HepG2 (cell line): ENCODE measurements around the gene HSPA13. TPM values are rescaled to one million over a fixed set of nuclear protein-coding genes. Genes with fewer than 3 reads are reported as not detected.

ENCODE experiments used
- ATAC-seq: fragments of 200-7000 bp; cut with Tn5 transposase; 3 replicates; pipeline ENCODE4 v1.9.1; 2020; ENCODE audit warnings: mild to moderate bottlenecking, moderate library complexity
- BruUV-seq: library from RNA; stranded (reverse); fragments of 400-500 nt; replicated peaks from 2 replicates; lab custom pipeline; 2021; lab: Mats Ljungman, UMichigan
- CTCF ChIA-PET: fragments of 300-600 bp; formaldehyde crosslinking; extraction: SDS; loops from one replicate; lab custom pipeline; 2021; ENCODE audit warnings: low total read pairs, inconsistent platforms, low intra/inter-chr PET ratio; lab: Yijun Ruan, JAX
- POLR2A ChIA-PET: fragments of 350-600 bp; sonication (Branson Sonifier 250); formaldehyde crosslinking; loops from one replicate; lab custom pipeline; 2020; ENCODE audit warnings: antibody characterized with exemption, inconsistent platforms; lab: Yijun Ruan, JAX
- DNase-seq: peaks from one replicate; pipeline ENCODE4 v3.0.0-alpha.2; 2015; ENCODE audit warnings: low spot score
- FAIRE-seq: peaks from 3 replicates; lab custom pipeline; 2011; peaks lifted over from hg19 to GRCh38; lab: Jason Lieb, UNC
- H2AFZ ChIP-seq: one replicate; pipeline ENCODE4 v1.6.1; 2011; ENCODE audit warnings: low read length, inconsistent platforms
- H3K27ac ChIP-seq: fragments of 300-600 bp; 3 replicates; pipeline ENCODE4 v1.8.0; 2011; ENCODE audit warnings: mixed run types, mild to moderate bottlenecking, mixed read lengths, low read length, inconsistent platforms; ENCODE audit not compliant: insufficient read depth; ENCODE audit errors: extremely low read length
- H3K27me3 ChIP-seq, 2 experiments: fragments of 200-600 bp in 1 of 2; 2 replicates in 1 of 2; 3 replicates in 1 of 2; pipeline versions ENCODE4 v1.6.0 to v1.8.0; 2011; ENCODE audit warnings: low read length in 2 of 2, mild to moderate bottlenecking in 2 of 2, moderate library complexity in 2 of 2, inconsistent platforms in 1 of 2; ENCODE audit not compliant: insufficient read depth in 2 of 2, control insufficient read depth in 1 of 2
- H3K36me3 ChIP-seq, 2 experiments: fragments of 200-600 bp in 1 of 2; replicated peaks in 1 of 2; 2 replicates in 1 of 2; 3 replicates in 1 of 2; pipeline versions ENCODE4 v1.5.1 to v1.8.0; 2011; ENCODE audit warnings: low read length in 2 of 2, inconsistent platforms in 1 of 2; ENCODE audit not compliant: insufficient read depth in 2 of 2, control insufficient read depth in 1 of 2
- H3K4me1 ChIP-seq: 2 replicates; pipeline ENCODE4 v1.5.1; 2012; ENCODE audit warnings: low read length, inconsistent platforms; ENCODE audit not compliant: insufficient read depth
- H3K4me2 ChIP-seq: 2 replicates; pipeline ENCODE4 v1.6.0; 2011; ENCODE audit warnings: low read depth, low read length, inconsistent platforms
- H3K4me3 ChIP-seq, 3 experiments: fragments of 200-600 bp in 1 of 3; sonication (generic), shearing (Covaris generic) in 1 of 3; replicated peaks in 1 of 3; 2 replicates each; pipeline ENCODE4 v1.5.1; 2011 to 2016; ENCODE audit warnings: low read length in 3 of 3, inconsistent platforms in 2 of 3, low read depth in 2 of 3, mild to moderate bottlenecking in 2 of 3, control low read depth in 1 of 3, mixed read lengths in 1 of 3; ENCODE audit not compliant: insufficient read depth in 1 of 3
- H3K79me2 ChIP-seq: one replicate; pipeline ENCODE4 v1.6.1; 2011; ENCODE audit warnings: low read length, inconsistent platforms; ENCODE audit not compliant: insufficient read depth
- H3K9ac ChIP-seq: 2 replicates; pipeline ENCODE4 v1.6.0; 2011; ENCODE audit warnings: mild to moderate bottlenecking, low read depth, low read length, inconsistent platforms; ENCODE audit not compliant: insufficient read depth
- H3K9me3 ChIP-seq: 2 replicates; pipeline ENCODE4 v1.5.1; 2012; ENCODE audit warnings: mild to moderate bottlenecking, low read length
- H4K20me1 ChIP-seq: 2 replicates; pipeline ENCODE4 v1.6.0; 2011; ENCODE audit warnings: inconsistent platforms, mild to moderate bottlenecking, low read length, moderate library complexity; ENCODE audit not compliant: insufficient read depth
- DR1 ChIP-seq: sonication (generic); formaldehyde crosslinking; IDR thresholded peaks from 2 replicates; pipeline ENCODE4 v1.8.0; 2021; ENCODE audit warnings: mild to moderate bottlenecking, missing genetic modification reagents, inconsistent platforms
- PCBP2 ChIP-seq: fragments of 200-400 bp; formaldehyde crosslinking; optimal IDR thresholded peaks from 2 replicates; pipeline ENCODE3; 2018; ENCODE audit warnings: low read length, low read depth; ENCODE audit not compliant: poor library complexity, severe bottlenecking
- SP140L ChIP-seq: sonication (generic); formaldehyde crosslinking; IDR thresholded peaks from 2 replicates; pipeline ENCODE4 v1.4.0; 2020; ENCODE audit warnings: missing genetic modification reagents, borderline replicate concordance
- ZNF768 ChIP-seq: sonication (generic); formaldehyde crosslinking; IDR thresholded peaks from 2 replicates; pipeline ENCODE4 v1.4.0; 2020; ENCODE audit warnings: missing genetic modification reagents
- WGBS: methylation state at CpG from one replicate; pipeline ENCODE4 v1.1.6; 2017; ENCODE audit warnings: low lambda C conversion rate; 5-methylcytosine and 5-hydroxymethylcytosine counted together
- in situ Hi-C: cut with HindIII; loops from 2 replicates; pipeline ENCODE4 v1.10.0; 2017; ENCODE audit warnings: low pct_unique_long_range_greater_than_20kb; ENCODE audit not compliant: extremely low pct_ligation_motif_present
- intact Hi-C: fragments of 100-400 bp; cut with micrococcal nuclease; formaldehyde crosslinking; loops from one replicate; pipeline ENCODE4 v1.10.0; 2022; ENCODE audit not compliant: unreplicated experiment
- polyA plus RNA-seq, 8 experiments: library from polyadenylated mRNA; depleted of rRNA in 3 of 8; stranded (reverse) in 7 of 8; unstranded in 1 of 8; fragments of >200 nt; fragmentation: Illumina TruSeq in 4 of 8; extraction: Trizol in 4 of 8; gene quantifications; 2 replicates each; pipeline versions ENCODE4 v1.2.1 to v1.2.3, GENCODE V29; 2011 to 2016; ENCODE audit warnings: low read depth in 4 of 8, missing spikeins in 1 of 8, mixed read lengths in 1 of 8; ENCODE audit not compliant: insufficient read depth in 1 of 8
- total RNA-seq, 5 experiments: library from RNA; depleted of rRNA; stranded (reverse); fragments of >200 nt; fragmentation: Illumina TruSeq; extraction: Trizol; gene quantifications; 2 replicates each; pipeline ENCODE4 v1.2.3, GENCODE V29; 2016; ENCODE audit warnings: low read depth in 1 of 5
- TF ChIP-seq, protein P1 (sequence below): sonication (generic); formaldehyde crosslinking; IDR thresholded peaks from 2 replicates; pipeline ENCODE4 v1.4.0; 2020; ENCODE audit warnings: missing genetic modification reagents

HSPA13 gene
- total and polyA plus RNA-seq, 2 of the 13 experiments (the other 11 are each of a cell fraction or from before 2014, with no cell fraction given), result 21.2 to 28.4 TPM

DNA sequence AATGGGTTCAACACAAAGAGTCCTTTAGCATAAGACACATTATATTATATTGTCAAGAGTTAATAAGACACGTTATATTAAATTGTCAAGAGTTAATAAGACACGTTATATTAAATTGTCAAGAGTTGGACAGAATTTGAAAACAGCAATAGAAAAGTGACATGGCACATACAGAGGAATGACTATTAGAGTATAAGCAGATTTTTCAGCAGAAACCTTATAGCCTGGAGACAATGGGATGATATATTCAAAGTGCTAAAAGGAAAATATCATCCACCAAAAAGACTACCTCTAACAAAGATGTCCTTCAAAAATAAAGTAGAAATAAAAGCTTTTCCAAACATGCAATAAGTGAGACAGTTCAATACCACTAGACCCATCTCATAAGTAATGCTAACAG, 36.0 kb upstream of the HSPA13 start:
- DNase-seq (no peak), FAIRE-seq (no peak), ATAC-seq (no peak)
- intact Hi-C loops, result no loop called here
- Histone ChIP-seq H3K9ac (no peak overlapping the region), H3K9me3 (peaks cover 13% of the 10 kb centered on the region), H3K27me3 (no peaks in the 10 kb centered on the region), H4K20me1 (no peaks in the 10 kb centered on the region; the same call in 1 of the 2 replicates), H3K27ac (no peak overlapping the region), H3K4me2 (no peak overlapping the region), H3K79me2 (no peaks in the 10 kb centered on the region), H3K36me3 (no peaks in the 10 kb centered on the region), H3K4me1 (no peaks in the 10 kb centered on the region), H2AFZ (no peak overlapping the region), H3K4me3 (no peak overlapping the region)
- TF ChIP-seq ZNF768 (CRISPR knock-in tag), result no peak
- TF ChIP-seq, protein P1, sequence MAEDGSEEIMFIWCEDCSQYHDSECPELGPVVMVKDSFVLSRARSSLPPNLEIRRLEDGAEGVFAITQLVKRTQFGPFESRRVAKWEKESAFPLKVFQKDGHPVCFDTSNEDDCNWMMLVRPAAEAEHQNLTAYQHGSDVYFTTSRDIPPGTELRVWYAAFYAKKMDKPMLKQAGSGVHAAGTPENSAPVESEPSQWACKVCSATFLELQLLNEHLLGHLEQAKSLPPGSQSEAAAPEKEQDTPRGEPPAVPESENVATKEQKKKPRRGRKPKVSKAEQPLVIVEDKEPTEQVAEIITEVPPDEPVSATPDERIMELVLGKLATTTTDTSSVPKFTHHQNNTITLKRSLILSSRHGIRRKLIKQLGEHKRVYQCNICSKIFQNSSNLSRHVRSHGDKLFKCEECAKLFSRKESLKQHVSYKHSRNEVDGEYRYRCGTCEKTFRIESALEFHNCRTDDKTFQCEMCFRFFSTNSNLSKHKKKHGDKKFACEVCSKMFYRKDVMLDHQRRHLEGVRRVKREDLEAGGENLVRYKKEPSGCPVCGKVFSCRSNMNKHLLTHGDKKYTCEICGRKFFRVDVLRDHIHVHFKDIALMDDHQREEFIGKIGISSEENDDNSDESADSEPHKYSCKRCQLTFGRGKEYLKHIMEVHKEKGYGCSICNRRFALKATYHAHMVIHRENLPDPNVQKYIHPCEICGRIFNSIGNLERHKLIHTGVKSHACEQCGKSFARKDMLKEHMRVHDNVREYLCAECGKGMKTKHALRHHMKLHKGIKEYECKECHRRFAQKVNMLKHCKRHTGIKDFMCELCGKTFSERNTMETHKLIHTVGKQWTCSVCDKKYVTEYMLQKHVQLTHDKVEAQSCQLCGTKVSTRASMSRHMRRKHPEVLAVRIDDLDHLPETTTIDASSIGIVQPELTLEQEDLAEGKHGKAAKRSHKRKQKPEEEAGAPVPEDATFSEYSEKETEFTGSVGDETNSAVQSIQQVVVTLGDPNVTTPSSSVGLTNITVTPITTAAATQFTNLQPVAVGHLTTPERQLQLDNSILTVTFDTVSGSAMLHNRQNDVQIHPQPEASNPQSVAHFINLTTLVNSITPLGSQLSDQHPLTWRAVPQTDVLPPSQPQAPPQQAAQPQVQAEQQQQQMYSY (CRISPR knock-in tag), result no peak
- no peak for TF ChIP-seq SP140L (CRISPR knock-in tag)
- TF ChIP-seq PCBP2, result no peak
- TF ChIP-seq DR1 (CRISPR knock-in tag), result no peak
- ChIA-PET CTCF (no interaction called here), POLR2A (no interaction called here)
- in situ Hi-C loops, result loop anchor here (25.0 kb wide), 1 partner anchor 1168 kb away; no protein-coding TSS in a partner anchor
- WGBS, result 2% methylated on average over 2 of the region's 2 CpGs
- BruUV-seq, result no TSS peak
